Muscle layer of duodenum (tissue), 2 donors: ENCODE results near the gene IGFN1.
"Not testable (repeated sequence)": the region's sequence is repeated elsewhere in the genome, so short reads cannot be mapped to it uniquely, and the experiment has no call there.

Source experiments
- H3K27ac ChIP-seq: one replicate; pipeline ENCODE4 v1.7.0; 2013; ENCODE audit warnings: mild to moderate bottlenecking, low read length
- H3K27me3 ChIP-seq: one replicate; pipeline ENCODE4 v1.7.0; 2013; ENCODE audit warnings: low read depth, mild to moderate bottlenecking, control low read depth, low read length
- H3K36me3 ChIP-seq, 2 donors: one replicate each; pipeline ENCODE4 v1.7.0; 2013; ENCODE audit warnings: low read length in 2 of 2, control low read depth in 1 of 2, mild to moderate bottlenecking in 1 of 2; ENCODE audit not compliant: insufficient read depth in 2 of 2, control insufficient read depth in 1 of 2
- H3K4me1 ChIP-seq, 2 donors: one replicate each; pipeline ENCODE4 v1.7.0; 2013; ENCODE audit warnings: low read length in 2 of 2, mild to moderate bottlenecking in 2 of 2, control low read depth in 1 of 2, moderate library complexity in 1 of 2; ENCODE audit not compliant: insufficient read depth in 2 of 2, control insufficient read depth in 1 of 2
- H3K4me3 ChIP-seq, 2 donors: one replicate each; pipeline ENCODE4 v1.7.0; 2013; ENCODE audit warnings: low read length in 2 of 2, low read depth in 1 of 2, mild to moderate bottlenecking in 1 of 2
- H3K9me3 ChIP-seq, 2 donors: one replicate each; pipeline ENCODE4 v1.7.0; 2013; ENCODE audit warnings: low read length in 2 of 2, control low read depth in 1 of 2, mild to moderate bottlenecking in 1 of 2; ENCODE audit not compliant: control insufficient read depth in 1 of 2
- donor health status: healthy.

Gene IGFN1

DNA sequence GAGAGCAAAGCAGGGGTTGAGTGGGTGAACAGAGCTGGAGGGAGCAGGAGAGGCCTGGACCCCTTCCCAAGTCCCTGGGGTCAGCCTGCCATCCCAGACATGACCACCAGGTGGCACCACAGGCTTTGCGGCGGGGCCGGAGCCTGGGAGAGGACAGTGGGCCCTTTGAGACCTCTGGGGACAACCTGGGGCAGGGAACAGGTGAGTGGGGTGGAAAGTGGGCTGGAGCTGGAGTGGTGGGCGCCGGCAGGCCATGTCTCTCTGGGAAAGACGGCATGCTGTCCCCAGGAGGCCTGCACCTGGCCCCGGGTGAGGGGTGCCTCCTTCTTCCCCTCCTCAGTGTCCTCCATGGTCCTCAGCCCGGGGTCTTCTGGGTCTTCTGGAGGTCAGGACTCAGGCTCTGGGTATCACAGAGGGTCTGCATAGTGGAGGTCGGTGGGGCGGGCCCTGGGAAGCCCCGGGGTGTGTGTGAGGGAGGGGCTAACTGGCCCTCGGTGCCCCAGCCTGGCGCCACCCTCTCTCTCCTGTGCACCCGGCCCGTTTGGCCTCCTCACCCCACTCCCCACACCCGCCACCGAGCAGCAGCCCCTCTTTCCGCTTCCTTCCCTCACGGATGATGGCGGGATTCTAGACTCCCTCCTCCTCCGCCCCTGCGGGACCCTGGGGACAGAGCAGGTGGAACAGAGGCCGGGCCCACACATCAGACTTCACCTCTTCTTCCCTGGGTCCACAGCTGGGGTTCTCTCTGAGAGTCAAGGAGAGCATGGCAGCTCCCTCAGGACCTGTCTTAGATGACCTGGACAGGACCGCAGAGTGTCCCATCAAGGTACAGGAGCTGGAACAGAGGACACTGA lies 64.2 kb downstream of the IGFN1 start:
- Histone ChIP-seq H3K27me3 (no peaks in the 10 kb centered on the region), H3K36me3 (no peaks in the 10 kb centered on the region), H3K9me3 (no peaks in the 10 kb centered on the region), H3K27ac (no peak overlapping the region), H3K4me1 (peaks cover 0 to 6% of the 10 kb centered on the region in 2 donors), H3K4me3 (no peak overlapping the region)

DNA sequence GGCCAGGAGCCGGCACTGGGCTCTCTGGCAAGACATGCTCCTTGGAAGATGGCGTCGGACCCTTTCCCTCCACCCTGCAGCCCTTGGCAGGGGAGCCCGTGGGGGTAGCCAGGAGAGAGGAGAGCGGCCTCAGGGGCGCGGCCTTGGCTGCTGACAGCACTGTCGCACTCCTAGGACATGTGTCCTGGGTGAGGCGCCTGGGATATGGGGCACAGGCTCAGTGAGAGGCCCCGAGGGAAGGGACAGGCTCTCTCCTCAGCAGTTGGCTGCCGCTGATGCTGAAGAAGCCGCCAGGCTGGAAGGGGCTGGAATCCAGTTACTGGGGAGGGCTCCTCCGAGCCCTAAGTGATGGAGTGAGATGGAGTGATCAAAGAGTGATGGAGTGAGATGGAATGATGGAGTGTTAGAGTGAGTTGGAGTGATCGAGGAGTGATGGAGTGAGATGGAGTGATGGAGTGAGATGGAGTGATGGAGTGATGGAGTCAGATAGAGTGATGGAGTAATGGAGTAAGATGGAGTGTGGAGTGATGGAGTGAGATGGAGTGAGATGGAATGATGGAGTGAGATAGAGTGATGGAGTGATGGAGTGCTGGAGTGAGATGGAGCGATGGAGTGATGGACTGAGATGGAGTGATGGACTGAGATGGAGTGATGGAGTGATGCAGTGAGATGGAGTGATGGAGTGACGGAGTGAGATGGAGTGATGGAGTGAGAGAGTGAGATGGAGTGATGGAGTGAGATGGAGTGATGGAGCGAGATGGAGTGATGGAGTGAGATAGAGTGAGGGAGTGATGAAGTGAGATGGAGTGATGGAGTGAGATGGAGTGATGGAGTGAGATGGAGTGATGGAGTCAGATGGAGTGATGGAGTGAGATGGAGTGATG lies 65.1 kb downstream of the IGFN1 start:
- no peak overlapping the region for H3K4me3 ChIP-seq
- no peaks in the 10 kb centered on the region for H3K9me3 ChIP-seq
- H3K36me3 ChIP-seq: no peaks in the 10 kb centered on the region
- H3K27me3 ChIP-seq: peaks cover 4% of the 10 kb centered on the region
- H3K27ac ChIP-seq: no peak overlapping the region
- H3K4me1 ChIP-seq: peaks cover 0 to 12% of the 10 kb centered on the region in 2 donors

DNA sequence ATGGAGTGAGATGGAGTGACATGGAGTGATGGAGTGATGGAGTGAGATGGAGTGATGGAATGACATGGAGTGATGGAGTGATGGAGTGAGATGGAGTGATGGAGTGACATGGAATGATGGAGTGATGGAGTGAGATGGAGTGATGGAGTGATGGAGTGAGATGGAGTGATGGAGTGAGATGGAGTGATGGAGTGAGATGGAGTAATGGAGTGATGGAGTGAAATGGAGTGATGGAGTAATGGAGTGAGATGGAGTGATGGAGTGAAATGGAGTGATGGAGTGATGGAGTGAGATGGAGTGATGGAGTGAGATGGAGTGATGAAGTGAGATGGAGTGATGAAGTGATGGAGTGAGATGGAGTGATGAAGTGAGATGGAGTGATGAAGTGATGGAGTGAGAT lies 67.5 kb downstream of the IGFN1 start:
- not testable (repeated sequence) for H3K27ac ChIP-seq, H3K4me3 ChIP-seq, H3K27me3 ChIP-seq, H3K9me3 ChIP-seq, H3K36me3 ChIP-seq
- H3K4me1 ChIP-seq: peaks cover 0 to 12% of the 10 kb centered on the region in 2 donors

DNA sequence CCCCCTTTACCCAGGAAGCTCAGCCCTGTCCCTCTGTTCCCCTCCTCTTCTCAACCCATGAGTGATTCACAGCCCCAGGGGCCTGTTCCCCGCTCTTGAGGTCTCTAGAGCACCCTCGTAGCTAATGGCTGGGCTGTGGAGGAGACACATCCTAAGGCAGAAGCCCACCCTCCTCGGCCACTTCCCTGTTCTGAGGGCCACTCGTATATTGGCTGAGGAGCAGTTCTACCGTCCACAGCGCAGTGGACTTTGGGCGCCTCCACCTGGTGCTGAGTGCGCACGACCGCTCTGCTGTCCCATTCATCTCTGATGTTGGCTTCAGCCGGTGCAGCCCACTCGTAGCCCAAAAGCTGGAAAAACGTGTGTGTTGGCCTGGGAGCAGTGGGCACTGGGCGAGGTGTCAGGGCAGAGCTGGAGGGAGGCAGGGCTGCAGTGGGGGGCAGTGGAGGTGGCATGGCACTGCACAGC lies 68.2 kb downstream of the IGFN1 start:
- no peaks in the 10 kb centered on the region for H3K9me3 ChIP-seq
- H3K4me3 ChIP-seq: no peak overlapping the region
- H3K36me3 ChIP-seq: no peaks in the 10 kb centered on the region
- H3K27ac ChIP-seq: no peak overlapping the region
- H3K27me3 ChIP-seq: peaks cover 4% of the 10 kb centered on the region
- peaks cover 0 to 12% of the 10 kb centered on the region in 2 donors for H3K4me1 ChIP-seq

DNA sequence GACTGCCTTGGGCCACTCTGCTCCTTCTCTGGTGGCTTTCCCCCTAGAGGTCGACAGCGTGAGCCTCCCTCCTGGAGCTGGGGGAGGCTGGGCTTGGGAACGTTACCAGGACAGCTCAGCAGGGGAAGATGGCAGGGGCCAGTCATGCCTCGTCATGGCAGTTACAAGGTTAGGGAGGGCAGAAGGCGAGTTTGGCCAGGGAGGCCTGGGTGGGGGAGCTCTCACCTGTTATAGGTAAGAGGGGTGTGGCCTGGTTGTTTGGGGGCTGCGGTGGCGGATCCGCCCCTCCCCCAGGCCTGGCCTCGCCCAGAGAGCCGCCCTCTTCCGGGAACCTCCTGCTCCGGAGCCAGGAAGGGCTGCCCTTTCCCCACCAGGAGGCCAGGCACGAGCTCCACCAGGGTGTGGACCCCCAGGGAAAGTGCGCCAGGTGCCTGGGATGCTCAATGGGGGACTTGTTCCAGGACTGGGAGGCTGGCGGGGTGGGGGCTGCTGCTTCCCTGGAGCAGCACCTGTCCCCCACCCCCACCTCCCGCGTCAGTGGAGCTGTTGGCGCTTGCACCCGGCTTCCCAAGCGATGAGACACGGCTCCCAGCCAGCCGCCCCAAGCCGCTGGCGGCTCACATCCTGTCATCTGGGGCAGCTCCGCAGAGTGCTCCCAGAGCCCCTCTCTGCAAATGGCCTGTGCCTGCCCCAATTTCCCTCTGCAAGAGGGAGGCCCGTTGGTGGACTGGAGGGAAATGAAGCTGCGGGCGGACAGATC lies 69.0 kb downstream of the IGFN1 start:
- Histone ChIP-seq H3K4me1 (peaks cover 0 to 12% of the 10 kb centered on the region in 2 donors), H3K36me3 (no peaks in the 10 kb centered on the region), H3K27ac (no peak overlapping the region), H3K9me3 (no peaks in the 10 kb centered on the region), H3K27me3 (peaks cover 4% of the 10 kb centered on the region), H3K4me3 (no peak overlapping the region)

DNA sequence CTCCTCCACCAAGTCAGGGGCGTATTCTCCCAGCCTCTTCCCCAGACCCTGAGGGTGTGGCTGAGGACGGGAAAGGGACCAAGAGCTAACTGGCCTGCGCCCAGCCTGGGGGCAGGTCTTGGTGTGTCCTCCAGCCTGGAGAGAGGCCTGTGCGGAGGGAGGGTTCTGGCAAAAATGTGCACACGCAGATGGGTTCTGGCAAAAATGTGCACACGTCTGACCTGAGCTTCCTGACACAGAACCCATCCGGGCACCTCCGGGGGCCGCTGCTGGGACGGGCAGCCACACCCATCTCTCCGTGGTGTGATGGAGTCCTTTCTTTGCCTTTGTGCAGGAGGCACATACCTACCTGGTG lies 69.6 kb downstream of the IGFN1 start:
- H3K27me3 ChIP-seq: peaks cover 4% of the 10 kb centered on the region

DNA sequence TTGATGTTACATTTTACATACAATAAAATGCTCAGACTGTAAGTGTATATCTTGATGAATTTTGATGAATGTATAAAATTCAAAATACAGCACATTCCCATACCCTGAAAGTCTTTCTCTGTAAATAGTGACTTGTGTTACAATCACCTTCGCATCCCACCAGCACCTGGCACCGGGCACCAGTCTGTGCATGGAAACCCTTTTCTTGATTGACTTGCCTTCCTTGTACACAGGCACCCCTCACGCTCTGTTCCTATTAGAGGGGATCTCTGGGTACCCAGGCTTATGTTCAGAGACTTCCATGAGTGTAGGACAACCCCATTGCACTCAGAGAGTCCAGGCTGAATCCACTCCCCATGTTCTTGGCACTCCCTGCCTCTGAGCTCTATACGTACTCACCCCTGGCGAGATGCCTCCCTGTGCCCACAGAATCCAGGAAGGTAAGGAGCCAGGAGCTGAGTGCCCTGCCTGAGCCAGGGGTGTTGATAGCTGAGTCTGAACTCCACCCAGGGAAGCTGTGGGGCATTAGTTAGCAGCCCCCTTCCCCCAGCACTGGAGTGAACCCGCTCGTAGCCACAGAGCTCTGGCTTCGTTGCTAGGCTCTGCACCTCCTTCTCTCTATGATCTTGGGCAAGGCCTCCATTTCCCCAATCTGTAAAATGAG lies 70.2 kb downstream of the IGFN1 start:
- Histone ChIP-seq H3K9me3 (no peaks in the 10 kb centered on the region), H3K27ac (no peak overlapping the region), H3K36me3 (no peaks in the 10 kb centered on the region), H3K27me3 (peaks cover 4% of the 10 kb centered on the region), H3K4me1 (peaks cover 0 to 12% of the 10 kb centered on the region in 2 donors), H3K4me3 (no peak overlapping the region)

More for the DNA sequence above, 69.6 kb downstream of the IGFN1 start:
- no peaks in the 10 kb centered on the region for H3K36me3 ChIP-seq
- H3K27ac ChIP-seq: no peak overlapping the region
- H3K9me3 ChIP-seq: no peaks in the 10 kb centered on the region
- no peak overlapping the region for H3K4me3 ChIP-seq
- H3K4me1 ChIP-seq: peaks cover 0 to 12% of the 10 kb centered on the region in 2 donors

DNA sequence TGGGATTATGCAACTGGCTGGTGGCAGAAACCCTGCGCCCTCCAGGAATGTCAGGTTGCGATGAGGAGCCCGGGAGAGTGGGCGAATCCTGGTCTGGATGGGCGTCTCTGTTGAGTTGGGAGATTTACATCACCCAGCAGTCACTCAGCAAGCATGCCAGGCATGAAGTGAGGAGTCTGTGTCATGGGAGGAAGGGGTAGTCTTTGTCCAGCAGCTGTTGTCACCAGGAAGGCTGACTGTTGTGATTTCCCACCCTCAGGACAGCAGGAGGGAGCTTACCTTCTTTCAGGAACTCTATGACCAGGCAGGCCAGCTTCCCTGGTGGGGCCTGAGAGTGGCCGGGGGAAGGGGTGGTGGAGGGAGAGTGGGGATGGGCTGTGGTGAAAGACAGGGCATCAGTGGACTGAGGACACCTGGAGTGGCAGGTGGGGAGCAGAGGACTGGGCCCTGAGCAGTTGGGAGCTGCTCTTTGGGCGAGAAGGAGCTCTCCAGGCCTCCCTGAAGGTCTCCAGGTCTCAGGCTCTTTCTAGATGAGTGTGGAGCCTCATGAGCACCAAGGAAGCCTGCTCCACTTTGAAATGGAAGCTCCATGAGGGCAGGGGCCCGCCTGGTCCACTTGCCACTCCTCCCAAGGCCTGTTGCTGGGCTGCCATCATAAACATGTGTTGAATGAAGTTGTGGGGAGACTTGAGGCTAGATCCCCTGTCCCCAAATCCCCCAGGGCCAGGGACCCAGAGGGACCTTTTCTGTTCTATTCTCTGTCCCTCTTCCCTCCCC lies 71.3 kb downstream of the IGFN1 start:
- Histone ChIP-seq H3K27ac (no peak overlapping the region), H3K9me3 (no peaks in the 10 kb centered on the region), H3K4me3 (no peak overlapping the region), H3K4me1 (peaks cover 0 to 12% of the 10 kb centered on the region in 2 donors), H3K27me3 (peaks cover 4% of the 10 kb centered on the region), H3K36me3 (no peaks in the 10 kb centered on the region)

DNA sequence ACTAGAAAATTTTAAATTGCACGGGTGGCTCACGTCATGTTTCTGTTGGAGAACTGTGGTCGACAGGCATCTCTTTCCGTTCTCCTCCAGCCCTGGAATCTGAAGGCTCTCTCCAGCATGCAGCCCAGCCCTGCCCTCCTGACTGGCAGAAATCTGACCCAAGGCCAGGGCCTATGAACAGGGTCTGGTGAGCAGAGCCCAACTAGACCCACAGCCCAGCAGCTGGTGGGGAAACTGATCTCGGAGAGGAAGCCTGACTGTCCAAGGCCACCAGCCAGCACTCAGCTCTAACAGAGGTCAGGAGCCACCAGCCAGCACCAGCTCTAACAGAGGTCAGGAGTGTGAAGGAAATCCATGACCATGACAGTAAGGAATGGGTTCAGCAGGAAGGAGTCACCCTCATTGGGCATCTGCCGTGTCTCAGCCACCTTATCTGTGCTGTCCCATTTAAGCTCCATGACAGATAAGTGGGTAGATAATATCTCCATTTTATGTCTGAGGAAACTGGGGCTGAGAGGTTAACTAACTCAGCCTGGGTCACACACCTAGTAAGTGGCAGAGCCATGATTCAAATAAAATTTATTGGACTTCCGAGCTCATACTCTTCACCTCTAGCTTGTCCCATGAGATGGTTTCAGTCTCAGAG lies 72.5 kb downstream of the IGFN1 start:
- Histone ChIP-seq H3K4me1 (peaks cover 0 to 12% of the 10 kb centered on the region in 2 donors), H3K4me3 (no peak overlapping the region), H3K36me3 (no peaks in the 10 kb centered on the region), H3K27me3 (peaks cover 4% of the 10 kb centered on the region), H3K27ac (no peak overlapping the region), H3K9me3 (no peaks in the 10 kb centered on the region)

DNA sequence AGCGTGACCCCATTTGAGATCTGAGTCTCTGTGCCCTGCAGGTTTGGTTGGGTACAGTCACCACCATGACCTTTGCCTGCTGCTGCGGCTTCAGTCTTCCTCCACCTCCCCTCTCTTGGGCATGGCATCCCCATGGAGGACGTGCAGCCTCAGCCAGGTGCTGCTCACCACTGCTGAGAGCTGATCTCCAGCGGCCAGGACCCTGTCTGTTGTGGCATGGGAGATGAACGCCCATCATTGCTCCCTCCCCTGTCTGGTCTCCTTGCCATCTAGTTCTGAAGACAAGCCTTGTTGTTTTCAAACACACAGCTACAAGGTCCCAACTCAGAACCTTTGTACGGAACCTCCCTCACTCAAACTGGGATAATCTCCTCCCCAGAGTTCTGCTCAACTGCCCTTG lies 73.4 kb downstream of the IGFN1 start:
- Histone ChIP-seq H3K27me3 (peaks cover 4% of the 10 kb centered on the region), H3K9me3 (no peaks in the 10 kb centered on the region)

More for the DNA sequence above, 73.4 kb downstream of the IGFN1 start:
- H3K4me1 ChIP-seq: peaks cover 0 to 12% of the 10 kb centered on the region in 2 donors
- H3K36me3 ChIP-seq: no peaks in the 10 kb centered on the region
- H3K4me3 ChIP-seq: no peak overlapping the region
- H3K27ac ChIP-seq: no peak overlapping the region
